Keratinocyte (primary cell): Measurements from ENCODE around the gene POU4F1. TPM values are rescaled to one million over a fixed set of nuclear protein-coding genes. Genes with fewer than 3 reads are reported as not detected.

ENCODE experiments used
- DNase-seq: peaks from one replicate; pipeline ENCODE4 v3.0.0-alpha.2; 2011; ENCODE audit warnings: low read depth, missing footprints, low spot score
- FAIRE-seq: peaks from 2 replicates; lab custom pipeline; 2011; peaks lifted over from hg19 to GRCh38; lab: Jason Lieb, UNC
- H2AFZ ChIP-seq: 2 replicates; pipeline ENCODE4 v1.6.0; 2012; ENCODE audit warnings: low read length, control low read depth, inconsistent platforms; ENCODE audit not compliant: control insufficient read depth
- H3K27ac ChIP-seq: 2 replicates; pipeline ENCODE4 v1.5.1; 2011; ENCODE audit warnings: low read length; ENCODE audit not compliant: control insufficient read depth, insufficient read depth
- H3K27me3 ChIP-seq: 3 replicates; pipeline ENCODE4 v1.6.0; 2011; ENCODE audit warnings: low read length; ENCODE audit not compliant: control insufficient read depth, insufficient read depth; ENCODE audit errors: extremely low read depth
- H3K36me3 ChIP-seq, 2 experiments: 2 replicates in 1 of 2; 3 replicates in 1 of 2; pipeline ENCODE4 v1.5.1; 2011; ENCODE audit warnings: low read length in 2 of 2, mild to moderate bottlenecking in 1 of 2; ENCODE audit not compliant: control insufficient read depth in 2 of 2, insufficient read depth in 2 of 2; ENCODE audit errors: extremely low read depth in 1 of 2
- H3K4me1 ChIP-seq: 3 replicates; pipeline ENCODE4 v1.5.1; 2011; ENCODE audit warnings: low read length; ENCODE audit not compliant: control insufficient read depth, insufficient read depth; ENCODE audit errors: extremely low read depth
- H3K4me2 ChIP-seq: 3 replicates; pipeline ENCODE4 v1.6.0; 2011; ENCODE audit warnings: low read depth, low read length; ENCODE audit not compliant: control insufficient read depth, insufficient read depth; ENCODE audit errors: extremely low read depth
- H3K4me3 ChIP-seq, 3 experiments: fragments of 200-600 bp in 1 of 3; sonication (generic) in 1 of 3; 2 replicates in 2 of 3; 3 replicates in 1 of 3; pipeline ENCODE4 v1.5.1; 2011 to 2016; ENCODE audit warnings: low read length in 3 of 3, mild to moderate bottlenecking in 3 of 3, control low read depth in 2 of 3, inconsistent platforms in 1 of 3, low read depth in 1 of 3, mixed read lengths in 1 of 3, mixed run types in 1 of 3, moderate library complexity in 1 of 3; ENCODE audit not compliant: control insufficient read depth in 2 of 3, insufficient read depth in 2 of 3; ENCODE audit errors: extremely low read depth in 1 of 3
- H3K79me2 ChIP-seq: 2 replicates; pipeline ENCODE4 v1.6.0; 2012; ENCODE audit warnings: low read length; ENCODE audit not compliant: control insufficient read depth, insufficient read depth
- H3K9ac ChIP-seq: 3 replicates; pipeline ENCODE4 v1.6.0; 2011; ENCODE audit warnings: low read length; ENCODE audit not compliant: control insufficient read depth, insufficient read depth; ENCODE audit errors: extremely low read depth
- H3K9me1 ChIP-seq: 3 replicates; pipeline ENCODE4 v1.6.0; 2011; ENCODE audit warnings: low read length; ENCODE audit not compliant: control insufficient read depth, insufficient read depth; ENCODE audit errors: extremely low read depth
- H3K9me3 ChIP-seq: 2 replicates; pipeline ENCODE4 v1.5.1; 2012; ENCODE audit warnings: low read depth, low read length; ENCODE audit not compliant: control insufficient read depth
- H4K20me1 ChIP-seq: 3 replicates; pipeline ENCODE4 v1.6.0; 2011; ENCODE audit warnings: low read length; ENCODE audit not compliant: control insufficient read depth, insufficient read depth; ENCODE audit errors: extremely low read depth
- EZH2 ChIP-seq: IDR thresholded peaks from one replicate; pipeline ENCODE4 v1.6.1; 2012; ENCODE audit warnings: inconsistent platforms, mild to moderate bottlenecking, low read length, moderate library complexity
- dilution Hi-C: fragments of 300-500 bp; cut with MboI; formaldehyde crosslinking; loops from one replicate; pipeline ENCODE4 v1.7.0; 2020; ENCODE audit warnings: low sequenced_read_pairs; ENCODE audit not compliant: extremely low pct_ligation_motif_present
- polyA plus RNA-seq, 5 experiments: library from polyadenylated mRNA; depleted of rRNA in 3 of 5; stranded (reverse) in 3 of 5; stranded (forward) in 1 of 5; unstranded in 1 of 5; fragments of >200 nt; gene quantifications; 1 replicate in 1 of 5; 2 replicates in 3 of 5; 3 replicates in 1 of 5; pipeline versions ENCODE4 v1.2.1 to v1.2.3, GENCODE V29; 2011 to 2012; ENCODE audit warnings: missing spikeins in 2 of 5, low read depth in 1 of 5, low replicate concordance in 1 of 5
- TF ChIP-seq, protein P1 (sequence below), 3 experiments: IDR thresholded peaks in 1 of 3; conservative IDR thresholded peaks in 1 of 3; optimal IDR thresholded peaks in 1 of 3; 2 replicates in 2 of 3; 3 replicates in 1 of 3; pipeline versions ENCODE3 to v1.5.1; 2011; ENCODE audit warnings: low read length in 3 of 3, mild to moderate bottlenecking in 3 of 3, moderate library complexity in 2 of 3, control low read depth in 1 of 3, inconsistent platforms in 1 of 3; ENCODE audit not compliant: insufficient read depth in 2 of 3; ENCODE audit errors: extremely low read depth in 1 of 3

Gene POU4F1
- polyA plus RNA-seq, 1 donor (not counting 4 experiments of a cell fraction or from before 2014, with no cell fraction given) = not detected

GRCh38 chr13:78630511-78630910, 27.2 kb upstream of the POU4F1 start:
- H3K9me1 ChIP-seq = no peaks in the 10 kb centered on the region
- no peak overlapping the region for H3K27ac ChIP-seq
- no peaks in the 10 kb centered on the region for H3K9me3 ChIP-seq
- H2AFZ ChIP-seq = no peak overlapping the region
- DNase-seq (no peak), FAIRE-seq (no peak)
- no peaks in the 10 kb centered on the region for H3K4me1 ChIP-seq
- no peak overlapping the region for H3K9ac ChIP-seq
- H3K4me2 ChIP-seq = no peak overlapping the region
- H3K27me3 ChIP-seq = no peaks in the 10 kb centered on the region
- no peaks in the 10 kb centered on the region for H3K79me2 ChIP-seq
- H3K4me3 ChIP-seq = no peak overlapping the region
- H3K36me3 ChIP-seq = peaks cover 4 to 5% of the 10 kb centered on the region in 2 experiments
- H4K20me1 ChIP-seq = no peaks in the 10 kb centered on the region
- TF ChIP-seq, protein P1, sequence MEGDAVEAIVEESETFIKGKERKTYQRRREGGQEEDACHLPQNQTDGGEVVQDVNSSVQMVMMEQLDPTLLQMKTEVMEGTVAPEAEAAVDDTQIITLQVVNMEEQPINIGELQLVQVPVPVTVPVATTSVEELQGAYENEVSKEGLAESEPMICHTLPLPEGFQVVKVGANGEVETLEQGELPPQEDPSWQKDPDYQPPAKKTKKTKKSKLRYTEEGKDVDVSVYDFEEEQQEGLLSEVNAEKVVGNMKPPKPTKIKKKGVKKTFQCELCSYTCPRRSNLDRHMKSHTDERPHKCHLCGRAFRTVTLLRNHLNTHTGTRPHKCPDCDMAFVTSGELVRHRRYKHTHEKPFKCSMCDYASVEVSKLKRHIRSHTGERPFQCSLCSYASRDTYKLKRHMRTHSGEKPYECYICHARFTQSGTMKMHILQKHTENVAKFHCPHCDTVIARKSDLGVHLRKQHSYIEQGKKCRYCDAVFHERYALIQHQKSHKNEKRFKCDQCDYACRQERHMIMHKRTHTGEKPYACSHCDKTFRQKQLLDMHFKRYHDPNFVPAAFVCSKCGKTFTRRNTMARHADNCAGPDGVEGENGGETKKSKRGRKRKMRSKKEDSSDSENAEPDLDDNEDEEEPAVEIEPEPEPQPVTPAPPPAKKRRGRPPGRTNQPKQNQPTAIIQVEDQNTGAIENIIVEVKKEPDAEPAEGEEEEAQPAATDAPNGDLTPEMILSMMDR (optimal IDR thresholded peaks at IDR 0.05 in 1 of 3, IDR thresholded peaks at IDR 0.05 in 1 of 3, conservative IDR thresholded peaks at IDR 0.05 in 1 of 3; ENCODE audit: extremely low read depth in 1 of 3, insufficient read depth in 2 of 3, low read length in 3 of 3) = no peak
- TF ChIP-seq EZH2 = no peak
- dilution Hi-C loops = no loop called here

GRCh38 chr13:78625384-78625783, 22.0 kb upstream of the POU4F1 start:
- H3K27me3 ChIP-seq = no peaks in the 10 kb centered on the region
- H3K9me1 ChIP-seq = no peaks in the 10 kb centered on the region
- H4K20me1 ChIP-seq = no peaks in the 10 kb centered on the region
- H3K36me3 ChIP-seq = no peaks in the 10 kb centered on the region
- TF ChIP-seq EZH2 = no peak
- TF ChIP-seq, protein P1 (optimal IDR thresholded peaks at IDR 0.05 in 1 of 3, IDR thresholded peaks at IDR 0.05 in 1 of 3, conservative IDR thresholded peaks at IDR 0.05 in 1 of 3; ENCODE audit: extremely low read depth in 1 of 3, insufficient read depth in 2 of 3, low read length in 3 of 3) = no peak
- FAIRE-seq (no peak), DNase-seq (no peak)
- dilution Hi-C loops = no loop called here
- no peaks in the 10 kb centered on the region for H3K4me1 ChIP-seq
- no peak overlapping the region for H3K4me2 ChIP-seq
- no peaks in the 10 kb centered on the region for H3K79me2 ChIP-seq
- H3K4me3 ChIP-seq = no peak overlapping the region
- no peak overlapping the region for H3K27ac ChIP-seq
- no peaks in the 10 kb centered on the region for H3K9me3 ChIP-seq
- no peak overlapping the region for H2AFZ ChIP-seq
- no peak overlapping the region for H3K9ac ChIP-seq
